ENCODE measurements around the gene SLC52A1.
"Not testable (repeated sequence)": the region's sequence is repeated elsewhere in the genome, so short reads cannot be mapped to it uniquely, and the experiment has no call there.

SLC52A1 gene

GRCh38 chr17:5030168-5030567, 5.1 kb downstream of the SLC52A1 start:
- DNase-seq, result not testable (repeated sequence)

- DNase-seq, result no peak
These were observed 7.3 kb downstream of the SLC52A1 start for GRCh38 chr17:5027916-5028315.

- no peak for DNase-seq
These were observed 7.9 kb downstream of the SLC52A1 start for GRCh38 chr17:5027299-5027698.

- no peak for DNase-seq
These were observed 10.6 kb downstream of the SLC52A1 start for GRCh38 chr17:5024604-5025003.

GRCh38 chr17:5023588-5024147, 11.6 kb downstream of the SLC52A1 start:
- DNase-seq, result no peak

GRCh38 chr17:5022171-5022711, 13.0 kb downstream of the SLC52A1 start:
- no peak for DNase-seq

GRCh38 chr17:5020502-5021023, 14.7 kb downstream of the SLC52A1 start:
- DNase-seq, result no peak

- DNase-seq, result no peak
These were observed 15.7 kb downstream of the SLC52A1 start for GRCh38 chr17:5019475-5019956.

GRCh38 chr17:5014357-5014756, 20.9 kb downstream of the SLC52A1 start:
- no peak for DNase-seq

GRCh38 chr17:5011928-5012327, 23.3 kb downstream of the SLC52A1 start:
- no peak for DNase-seq

GRCh38 chr17:5003214-5003867, 31.9 kb downstream of the SLC52A1 start:
- DNase-seq, result no peak

- DNase-seq, result no peak
These were observed 33.0 kb downstream of the SLC52A1 start for GRCh38 chr17:5002121-5002788.

- no peak for DNase-seq
These were observed 35.0 kb downstream of the SLC52A1 start for GRCh38 chr17:5000237-5000639.

GRCh38 chr17:4999430-5000093, 35.7 kb downstream of the SLC52A1 start:
- DNase-seq, result no peak

- DNase-seq, result no peak
These were observed 36.3 kb downstream of the SLC52A1 start for GRCh38 chr17:4998732-4999429.

GRCh38 chr17:4998027-4998731, 37.0 kb downstream of the SLC52A1 start:
- no peak for DNase-seq

GRCh38 chr17:4997302-4998026, 37.8 kb downstream of the SLC52A1 start, which contains the start of the genes INCA1 and KIF1C:
Gene INCA1, minus strand, starts transcription at chr17:4997522. Its CDS starts 3,085 bp downstream, at chr17:4994437.
Gene KIF1C, plus strand, starts transcription at chr17:4997950. Its CDS starts 2,297 bp downstream, at chr17:5000247.
- DNase-seq, result peak; percentile 95

GRCh38 chr17:4994081-4994595, 41.1 kb downstream of the SLC52A1 start:
- no peak for DNase-seq

- no peak for DNase-seq
These were observed 47.3 kb downstream of the SLC52A1 start for GRCh38 chr17:4987767-4988567.
